HG03565 (cell line): ENCODE results near the gene CA11.
"Not testable (repeated sequence)": the region's sequence is repeated elsewhere in the genome, so short reads cannot be mapped to it uniquely, and the experiment has no call there.

ENCODE experiments used
- ATAC-seq: cut with Tn5 transposase; IDR thresholded peaks from one replicate; pipeline ENCODE4 v1.9.1; 2021; ENCODE audit warnings: mild to moderate bottlenecking, moderate library complexity; ENCODE audit not compliant: unreplicated experiment

Gene CA11

DNA sequence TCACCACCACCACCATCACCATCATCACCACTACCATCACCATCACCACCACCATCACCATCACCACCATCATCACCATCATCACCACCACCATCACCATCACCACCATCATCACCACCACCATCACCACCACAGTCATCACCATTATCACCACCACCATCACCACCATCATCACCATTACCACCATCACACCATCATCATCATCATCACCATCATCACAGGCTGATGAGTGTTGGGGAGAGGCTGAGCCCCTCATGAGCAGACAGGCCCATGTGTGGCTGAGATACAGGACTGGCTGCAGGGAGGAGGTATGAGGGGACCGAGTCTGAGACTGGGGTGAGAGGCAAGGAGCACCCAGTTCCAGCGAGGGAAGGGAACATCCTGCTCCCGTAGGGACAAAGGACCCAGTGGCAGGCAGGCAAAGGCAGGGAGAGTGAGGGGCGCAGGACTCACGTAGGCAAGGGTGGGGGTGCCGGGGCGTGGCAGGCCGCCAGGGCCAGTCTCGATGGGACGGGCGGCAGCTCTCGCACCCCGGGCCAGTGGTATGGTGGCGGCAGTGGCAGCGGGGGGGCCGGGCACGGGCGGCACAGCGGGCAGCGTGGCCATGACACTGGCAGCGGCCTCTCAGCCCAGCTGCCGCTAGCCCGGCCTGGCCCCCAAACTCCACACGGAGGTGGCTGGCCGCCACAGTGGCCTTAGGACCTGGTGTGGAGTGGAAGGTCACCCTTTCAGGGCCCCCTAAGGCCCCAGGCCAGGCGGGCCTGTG, 24.1 kb upstream of the CA11 start:
- no peak for ATAC-seq

DNA sequence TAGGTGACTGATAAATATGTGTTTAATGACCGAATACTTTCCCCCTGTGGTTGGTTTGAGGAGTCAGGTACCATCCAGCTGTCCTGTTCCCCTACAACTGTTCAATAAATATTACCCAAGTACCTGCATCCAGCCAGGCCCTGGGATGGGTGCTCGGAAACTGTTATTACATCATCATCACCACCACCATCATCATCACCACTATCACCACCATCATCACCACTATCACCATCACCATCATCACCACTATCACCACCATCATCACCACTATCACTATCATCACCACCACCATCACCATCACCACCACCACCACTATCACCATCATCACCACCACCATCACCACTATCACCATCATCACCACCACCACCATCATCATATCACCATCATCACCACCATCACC, 22.8 kb upstream of the CA11 start:
- no peak for ATAC-seq

DNA sequence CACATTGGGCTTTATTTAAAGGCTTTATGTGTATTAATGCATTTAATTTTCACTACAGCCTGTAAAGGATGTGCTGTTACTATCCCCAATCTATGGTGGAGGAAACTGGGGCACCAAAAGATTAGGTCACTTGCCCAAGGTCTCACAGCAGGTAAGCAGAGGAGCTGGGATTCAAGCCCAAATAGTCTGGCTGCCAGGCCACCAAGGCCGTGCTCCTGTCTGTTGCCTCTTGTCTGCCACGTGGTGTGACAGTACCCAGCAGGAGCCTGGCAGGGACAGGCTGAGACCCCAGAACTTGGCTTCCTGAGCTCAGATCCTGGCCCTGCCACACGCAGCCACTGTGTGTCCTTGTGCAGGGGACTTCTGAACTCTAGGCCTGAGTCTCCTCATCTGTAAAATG, 22.3 kb upstream of the CA11 start:
- no peak for ATAC-seq

DNA sequence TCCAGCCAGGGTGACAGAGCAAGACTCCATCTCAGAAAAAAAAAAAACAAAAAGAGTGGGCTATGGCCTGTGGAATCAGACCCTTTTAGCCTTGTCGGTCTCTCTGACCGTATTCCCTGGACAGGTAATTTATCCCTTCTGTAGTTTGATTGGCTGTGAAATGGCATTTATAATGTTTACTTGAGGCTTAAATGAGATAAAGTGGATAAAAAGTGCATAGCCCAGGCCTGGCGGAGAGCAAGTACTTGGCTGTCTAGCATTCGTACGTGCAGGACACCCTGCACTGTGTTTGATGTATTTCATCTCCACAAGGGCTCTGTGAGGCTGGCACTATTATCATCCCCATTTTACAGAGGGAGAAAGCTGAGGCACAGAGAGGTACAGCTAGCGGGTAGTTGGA, 19.8 kb upstream of the CA11 start:
- ATAC-seq = no peak

DNA sequence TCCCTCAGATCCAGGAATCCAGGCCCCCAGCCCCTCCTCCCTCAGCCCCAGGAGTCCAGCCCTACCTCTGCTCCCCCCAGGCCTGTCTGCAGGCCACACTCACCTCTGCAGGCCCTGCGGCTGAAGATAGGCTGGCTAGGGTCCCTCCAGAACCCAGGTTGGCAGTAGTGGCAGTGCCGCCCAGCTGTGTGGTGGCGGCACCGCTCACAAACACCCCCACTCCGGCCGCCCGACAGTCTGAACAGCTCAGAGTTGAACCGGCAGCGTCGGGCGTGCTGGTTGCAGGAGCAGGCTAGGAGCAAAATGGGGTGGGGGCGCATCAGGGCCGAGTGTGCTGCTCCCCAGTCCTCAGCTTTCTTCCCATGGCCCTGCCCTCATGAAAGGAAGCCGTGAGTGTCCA, 18.5 kb upstream of the CA11 start:
- ATAC-seq = no peak

DNA sequence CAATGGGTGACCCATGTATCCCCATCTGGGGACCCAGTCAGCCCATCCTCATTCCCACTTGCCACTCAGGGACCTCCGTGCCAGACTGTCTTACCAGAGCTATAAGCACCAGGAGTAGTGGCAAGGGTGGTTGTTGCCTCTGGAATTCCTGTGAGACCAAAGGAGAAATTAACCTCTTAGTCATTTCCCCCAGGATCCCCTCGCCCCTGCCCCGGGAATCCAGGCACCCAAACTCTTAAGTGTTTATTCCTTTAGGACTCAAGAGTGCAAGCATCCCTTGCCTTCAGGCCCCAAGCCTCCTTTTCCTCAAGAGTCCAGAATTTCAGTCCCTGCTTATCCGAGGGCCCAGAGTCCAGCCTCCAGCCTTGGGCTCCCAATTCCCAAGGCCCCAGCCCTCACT, 17.7 kb upstream of the CA11 start:
- no peak for ATAC-seq

DNA sequence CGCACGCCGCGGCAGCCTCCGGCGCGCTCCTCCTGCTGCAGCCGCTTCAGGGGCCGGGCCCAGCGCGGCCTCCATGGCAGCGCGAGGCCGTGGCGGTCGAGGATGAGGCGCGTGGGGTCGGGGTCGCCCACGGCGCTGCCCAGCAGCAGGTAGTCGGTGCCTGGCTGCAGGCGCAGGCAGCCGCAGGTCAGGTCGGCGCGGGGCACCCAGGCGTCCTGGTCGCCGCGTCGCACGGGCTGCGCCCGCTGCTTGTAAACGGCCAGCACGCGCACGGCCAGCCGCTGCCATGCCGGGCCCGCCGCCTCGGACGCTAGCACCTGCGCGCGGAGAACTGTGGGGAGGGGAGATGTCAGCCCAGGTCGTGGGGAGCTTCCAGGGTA, 15.7 kb upstream of the CA11 start:
- ATAC-seq = no peak

DNA sequence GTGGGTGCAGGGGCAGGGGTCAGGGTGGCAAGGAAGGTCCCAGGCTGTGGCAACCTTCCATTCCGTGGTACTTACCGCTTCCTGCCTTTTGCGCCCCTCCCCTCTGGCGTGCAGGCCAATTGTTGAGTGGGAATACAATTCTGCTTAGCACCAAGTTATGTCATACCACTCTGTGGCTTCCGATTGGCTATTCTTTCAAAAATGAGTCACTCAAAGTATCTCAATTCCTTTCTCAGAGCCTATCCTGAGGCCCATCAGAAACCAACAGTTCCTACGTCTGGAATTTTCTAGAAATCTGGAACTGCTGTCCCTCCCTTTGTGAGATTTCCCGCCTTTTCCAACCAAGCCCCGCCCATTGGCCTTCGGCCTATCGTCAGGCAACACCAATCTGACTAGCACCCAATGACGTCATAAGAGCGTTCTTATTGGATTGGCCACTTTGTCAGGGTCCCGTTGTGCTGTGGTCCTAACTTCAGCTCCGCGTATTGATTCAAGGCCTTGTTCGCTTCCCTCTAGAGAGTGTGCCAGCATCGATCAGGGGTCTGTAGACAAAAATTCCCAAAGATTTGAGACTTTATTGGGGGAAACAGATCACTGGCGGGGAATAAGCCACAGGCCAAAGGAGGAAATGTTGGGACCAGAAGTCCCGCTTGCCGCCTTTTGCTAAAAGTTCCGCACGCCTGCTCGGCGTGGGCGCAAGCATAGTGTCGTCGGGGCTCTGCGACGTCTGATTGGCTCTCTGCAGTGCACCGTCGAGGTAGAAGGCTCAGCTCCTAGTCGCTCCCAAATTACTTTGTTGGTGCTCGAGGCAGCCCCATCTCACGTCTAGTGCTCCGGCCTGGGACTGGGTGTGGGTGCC, 15.1 kb upstream of the CA11 start:
- ATAC-seq = peak; percentile 70

DNA sequence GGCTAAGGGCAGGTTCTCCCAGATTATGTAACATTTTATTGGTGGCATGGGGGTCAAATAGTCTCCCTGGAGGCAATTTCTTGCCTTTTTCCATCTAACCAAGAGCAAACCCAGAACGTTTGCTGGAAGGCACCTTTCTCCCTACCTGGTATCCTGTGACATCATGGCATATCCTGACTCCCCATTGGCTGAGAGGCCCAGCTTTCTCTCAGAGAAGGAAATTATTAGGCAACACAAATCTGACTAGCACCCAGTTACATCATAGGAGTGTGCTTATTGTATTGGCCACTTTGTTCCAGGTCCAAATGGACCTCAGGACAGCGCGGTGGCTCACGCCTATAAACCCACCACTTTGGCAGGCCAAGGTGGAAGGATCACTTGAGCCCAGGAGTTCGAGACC, 13.8 kb upstream of the CA11 start:
- ATAC-seq = no peak

DNA sequence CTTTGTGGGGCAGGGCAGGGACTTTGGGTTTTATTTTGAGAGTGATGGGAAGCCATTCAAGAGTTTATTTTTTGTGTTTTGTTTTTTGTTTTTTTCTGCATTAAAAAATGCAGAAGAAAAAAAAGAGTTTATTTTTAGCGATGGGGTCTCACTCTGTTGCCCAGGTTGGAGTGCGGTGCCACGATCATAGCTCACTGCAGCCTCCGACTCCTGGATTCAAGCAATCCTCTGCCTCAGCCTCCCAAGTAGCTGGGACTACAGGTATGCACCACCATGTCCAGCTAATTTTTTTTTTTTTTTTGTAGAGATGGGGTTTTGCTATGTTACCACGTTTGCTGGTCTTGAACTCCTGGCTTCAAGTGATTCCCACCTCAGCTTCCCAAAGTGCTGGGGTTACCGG, 12.5 kb upstream of the CA11 start:
- no peak for ATAC-seq

DNA sequence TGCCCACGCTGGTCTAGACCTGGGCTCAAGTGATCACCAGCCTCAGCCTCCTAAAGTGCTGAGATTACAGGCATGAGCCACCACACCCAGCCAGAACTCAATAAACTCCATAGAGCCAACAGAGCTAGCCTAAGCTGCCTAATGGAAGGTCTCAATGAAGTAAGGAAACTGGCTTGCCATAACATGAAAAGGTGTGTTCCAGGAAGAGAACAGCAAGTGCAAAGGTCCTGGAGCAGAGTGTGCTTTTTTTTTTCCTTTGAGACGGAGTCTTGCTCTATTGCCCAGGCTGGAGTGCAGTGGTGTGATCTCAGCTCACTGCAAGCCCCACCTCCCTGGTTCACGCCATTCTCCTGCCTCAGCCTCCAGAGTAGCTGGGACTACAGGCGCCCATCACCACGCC, 11.8 kb upstream of the CA11 start:
- not testable (repeated sequence) for ATAC-seq

DNA sequence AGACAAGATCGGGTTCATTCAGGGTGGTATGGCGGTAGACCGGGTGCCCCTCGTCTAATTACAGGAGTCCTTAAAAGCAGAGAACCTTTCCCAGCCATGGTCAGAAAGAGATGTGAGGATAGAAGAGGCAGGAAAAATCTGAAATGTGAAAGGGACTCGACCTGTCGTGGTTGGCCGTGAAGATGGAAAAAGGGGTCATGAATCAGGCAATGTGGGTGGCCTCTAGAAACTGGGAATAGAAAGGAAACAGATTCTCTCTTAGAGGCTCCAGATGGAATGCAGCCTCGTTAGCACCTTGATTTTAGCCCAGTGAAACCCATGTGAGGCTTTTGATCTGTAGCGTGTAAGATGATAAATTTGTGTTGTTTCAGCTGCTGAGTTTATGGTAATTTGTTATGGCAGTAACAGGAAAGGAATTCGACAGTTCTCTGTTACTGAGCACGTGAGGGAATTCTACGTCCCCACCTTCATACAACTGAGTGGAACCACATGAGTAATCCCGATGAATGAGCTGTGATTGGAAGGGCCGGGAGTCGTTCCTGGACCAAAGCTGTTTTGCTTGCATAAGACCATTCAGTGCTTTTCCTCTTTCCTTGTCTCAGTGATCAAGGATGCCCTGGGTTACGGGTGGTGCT, 11.0 kb upstream of the CA11 start:
- no peak for ATAC-seq

DNA sequence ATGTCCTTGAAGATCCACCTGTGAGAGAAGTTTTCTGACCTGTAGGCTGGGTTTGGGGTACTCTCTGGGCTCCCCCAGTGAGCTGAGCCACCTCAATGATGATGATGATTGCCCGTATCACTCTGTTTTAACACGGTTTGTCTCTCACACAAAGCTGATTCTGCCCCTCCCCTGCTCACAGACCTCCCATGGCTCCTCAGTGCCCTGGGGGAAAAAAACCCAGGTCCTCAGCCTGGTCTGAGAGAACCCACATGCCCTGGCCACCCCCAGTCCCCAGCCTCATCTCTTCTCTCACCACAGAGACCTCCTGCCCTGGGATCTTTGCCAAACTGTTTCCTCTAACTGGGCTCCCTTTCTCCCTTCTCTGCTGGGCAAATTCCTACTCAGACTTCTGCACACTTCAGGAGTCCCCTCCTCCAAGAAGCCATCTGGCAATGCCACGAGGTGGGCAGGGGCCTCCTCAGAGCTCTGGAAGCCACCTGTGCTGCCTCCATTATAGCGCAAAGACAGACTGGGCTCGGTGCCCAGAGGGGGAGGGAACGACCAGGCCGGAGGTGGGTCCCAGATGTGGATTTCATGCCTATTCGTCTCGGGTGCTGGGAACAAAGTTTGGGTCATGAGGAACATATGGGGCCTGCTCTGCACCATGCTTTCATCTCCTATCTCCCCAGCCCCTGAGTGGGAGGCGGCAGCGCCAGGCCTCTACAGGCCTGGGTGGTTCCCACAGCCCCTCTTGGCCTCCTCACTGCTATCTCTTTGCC, 8.5 kb upstream of the CA11 start:
- no peak for ATAC-seq

DNA sequence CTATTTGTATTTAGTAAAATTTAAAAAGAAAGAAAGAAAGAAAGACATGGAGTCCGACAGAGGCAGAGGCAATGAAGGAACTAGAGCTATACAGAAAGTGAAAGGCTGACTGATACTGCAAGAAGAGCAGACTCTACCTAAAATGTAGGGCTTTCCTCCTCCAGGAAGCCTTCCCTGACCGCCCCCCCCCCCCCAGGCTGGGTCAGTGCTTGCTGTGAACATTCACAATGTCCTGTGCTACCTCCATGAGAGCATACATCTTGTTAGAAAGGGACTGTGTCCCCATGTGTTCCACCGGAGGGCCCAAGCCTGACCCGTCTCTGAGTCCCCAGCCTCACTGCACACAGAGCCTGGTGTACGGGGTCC, 5.7 kb upstream of the CA11 start:
- no peak for ATAC-seq

DNA sequence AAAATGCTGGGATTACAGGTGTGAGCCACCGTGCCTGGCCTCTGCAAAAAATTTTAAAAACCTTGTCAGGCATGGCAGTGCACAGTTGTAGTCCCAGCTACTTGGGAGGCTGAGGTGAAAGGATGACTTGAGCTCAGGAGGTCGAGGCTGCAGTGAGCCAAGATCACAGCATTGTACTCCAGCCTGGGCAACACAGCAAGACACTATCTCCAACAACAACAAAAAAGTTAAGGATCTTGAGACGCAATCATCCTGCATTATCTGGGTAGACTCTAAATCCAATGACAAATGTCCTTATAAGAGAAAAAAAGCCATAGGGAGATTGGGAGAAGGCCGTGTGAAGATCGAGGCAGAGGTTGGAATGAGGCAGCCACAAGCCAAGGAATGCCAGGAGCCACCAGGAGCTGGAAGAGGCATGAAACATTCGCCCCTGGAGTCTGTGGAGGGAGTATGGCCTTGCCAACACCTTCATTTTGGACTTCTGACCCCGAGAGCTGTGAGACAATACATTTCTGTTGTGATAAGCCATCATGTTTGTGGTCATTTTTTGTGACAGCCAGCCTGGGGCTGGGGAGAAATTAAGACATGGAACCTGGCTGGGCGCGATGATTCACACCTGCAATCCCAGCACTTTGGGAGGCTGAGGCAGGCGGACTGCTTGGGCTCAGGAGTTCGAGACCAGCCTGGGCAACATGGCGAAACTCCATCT, 5.1 kb upstream of the CA11 start:
- ATAC-seq = no peak

DNA sequence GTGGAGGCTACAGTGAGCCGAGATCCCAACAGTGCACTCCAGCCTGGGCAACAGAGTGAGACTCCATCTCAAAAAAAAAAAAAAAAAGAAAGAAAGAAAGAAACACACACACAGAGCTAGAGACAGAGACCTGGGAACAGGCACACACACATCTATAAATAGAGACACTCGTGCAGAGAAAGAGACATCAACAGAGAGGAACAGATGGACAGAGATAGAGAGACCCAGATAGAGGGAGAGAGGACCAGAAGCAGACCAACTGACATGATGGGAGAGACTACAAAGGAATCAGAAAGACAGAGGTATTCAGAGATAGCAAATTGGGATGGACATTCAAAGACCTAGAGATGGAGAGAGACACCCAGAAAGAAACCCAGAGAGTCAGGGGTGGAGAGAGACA, 2.1 kb upstream of the CA11 start:
- ATAC-seq = no peak

DNA sequence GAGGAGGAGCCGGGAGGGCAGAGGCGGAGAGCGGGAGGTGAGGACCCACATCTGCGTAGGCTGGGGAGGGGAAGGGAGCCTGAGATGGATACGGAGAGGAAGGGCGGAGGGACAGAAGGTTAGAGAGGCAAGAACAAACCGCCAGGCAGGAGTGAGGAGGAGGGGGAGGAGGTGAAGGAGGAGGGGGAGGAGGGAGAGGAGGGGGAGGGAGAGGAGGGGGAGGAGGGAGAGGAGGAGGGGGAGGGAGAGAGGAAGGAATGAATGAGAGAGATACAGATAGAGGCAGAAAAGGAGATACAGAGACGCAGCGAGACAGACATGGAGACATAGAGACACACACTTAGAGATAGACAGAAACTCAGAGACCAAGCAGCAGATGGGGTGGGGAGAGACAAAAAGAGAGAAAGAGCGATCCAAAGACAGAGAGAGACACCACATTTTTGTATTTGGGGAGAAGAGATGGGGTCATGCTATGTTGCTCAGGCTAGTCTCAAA, 782 bp upstream of the CA11 start:
- no peak for ATAC-seq

DNA sequence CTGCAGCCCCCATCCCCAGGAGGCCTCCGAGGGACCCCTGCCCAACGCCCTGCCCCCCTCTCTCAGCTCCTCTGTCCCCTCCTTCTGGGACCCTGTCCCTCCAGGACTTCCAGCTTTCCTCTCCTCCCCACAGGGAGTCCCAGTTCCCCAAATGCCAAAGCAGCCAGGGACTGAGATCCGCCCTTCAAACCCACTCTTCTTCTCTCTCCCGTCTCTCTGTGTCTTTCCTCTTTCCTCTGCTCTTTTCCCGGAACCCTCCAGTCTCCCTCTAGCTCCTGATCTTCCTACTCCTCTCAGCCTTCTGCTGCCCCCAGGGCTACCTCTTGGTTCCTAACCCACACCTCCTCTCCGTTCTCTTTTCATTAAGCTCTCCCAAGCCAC, 377 bp downstream of the CA11 start:
- no peak for ATAC-seq

DNA sequence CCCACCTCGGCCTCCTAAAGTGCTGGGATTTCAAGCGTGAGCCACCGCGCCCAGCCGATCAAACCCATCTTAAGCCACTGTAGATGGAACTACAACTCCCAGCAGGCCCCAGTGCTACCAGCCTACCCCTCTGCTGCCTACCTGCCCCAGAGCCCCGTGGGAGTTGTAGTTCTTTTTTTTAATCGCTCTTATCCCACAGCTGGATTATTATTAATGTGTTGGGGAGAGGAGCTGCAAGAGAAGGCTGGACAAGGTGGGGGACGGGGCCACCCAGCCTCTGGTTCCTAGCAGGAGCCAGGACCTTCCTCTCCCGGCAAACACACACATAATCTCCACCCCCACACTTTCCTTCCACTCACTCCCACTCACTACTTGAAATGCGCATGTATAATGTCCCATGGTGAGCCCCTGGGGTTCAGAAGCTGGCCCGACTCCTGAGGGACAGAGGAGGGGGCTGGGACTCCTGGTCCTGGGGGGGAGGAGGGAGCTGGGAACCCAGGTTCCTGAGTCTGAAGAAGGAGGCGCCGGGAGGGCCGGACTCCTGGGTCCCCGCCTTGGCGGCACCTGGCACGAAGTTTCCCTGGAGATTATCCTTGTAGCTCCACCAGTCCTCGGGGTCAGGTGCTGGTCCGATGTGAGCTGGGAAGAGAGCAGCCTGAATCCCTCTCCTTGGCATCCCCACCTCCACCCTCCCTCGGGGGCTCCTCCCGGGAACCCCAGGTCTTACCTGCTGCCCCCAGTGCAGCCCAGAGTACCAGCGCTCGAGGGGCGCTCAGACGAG, 958 bp downstream of the CA11 start:
- no peak for ATAC-seq

DNA sequence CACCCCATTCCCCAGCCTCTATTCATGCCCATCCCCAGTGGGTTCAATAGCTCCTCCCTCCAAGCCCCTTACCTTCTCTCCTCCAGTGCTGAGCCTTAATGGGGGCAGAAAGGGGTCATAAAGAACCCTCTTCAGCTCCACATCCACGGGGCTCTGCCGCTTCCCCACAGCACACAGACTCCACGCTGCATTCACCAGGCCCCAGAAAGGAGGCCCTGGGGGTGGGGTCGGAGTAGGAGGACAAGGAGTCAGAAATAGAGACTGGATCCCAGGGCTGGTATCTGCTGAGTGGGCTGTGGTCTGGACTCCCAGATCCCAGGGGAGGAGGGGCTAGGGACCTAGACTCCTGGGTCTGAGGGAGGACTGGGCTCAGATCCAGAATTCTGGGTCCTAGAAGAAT, 1.6 kb downstream of the CA11 start:
- ATAC-seq = no peak
